Keratinocyte (primary cell): ENCODE results near the gene HBQ1. TPM values are rescaled to one million over a fixed set of nuclear protein-coding genes. Genes with fewer than 3 reads are reported as not detected.

Experiments used
- DNase-seq: peaks from one replicate; pipeline ENCODE4 v3.0.0-alpha.2; 2011; ENCODE audit warnings: low read depth, missing footprints, low spot score
- FAIRE-seq: peaks from 2 replicates; lab custom pipeline; 2011; peaks lifted over from hg19 to GRCh38; lab: Jason Lieb, UNC
- H2AFZ ChIP-seq: 2 replicates; pipeline ENCODE4 v1.6.0; 2012; ENCODE audit warnings: low read length, control low read depth, inconsistent platforms; ENCODE audit not compliant: control insufficient read depth
- H3K27ac ChIP-seq: 2 replicates; pipeline ENCODE4 v1.5.1; 2011; ENCODE audit warnings: low read length; ENCODE audit not compliant: control insufficient read depth, insufficient read depth
- H3K27me3 ChIP-seq: 3 replicates; pipeline ENCODE4 v1.6.0; 2011; ENCODE audit warnings: low read length; ENCODE audit not compliant: control insufficient read depth, insufficient read depth; ENCODE audit errors: extremely low read depth
- H3K36me3 ChIP-seq, 2 experiments: 2 replicates in 1 of 2; 3 replicates in 1 of 2; pipeline ENCODE4 v1.5.1; 2011; ENCODE audit warnings: low read length in 2 of 2, mild to moderate bottlenecking in 1 of 2; ENCODE audit not compliant: control insufficient read depth in 2 of 2, insufficient read depth in 2 of 2; ENCODE audit errors: extremely low read depth in 1 of 2
- H3K4me1 ChIP-seq: 3 replicates; pipeline ENCODE4 v1.5.1; 2011; ENCODE audit warnings: low read length; ENCODE audit not compliant: control insufficient read depth, insufficient read depth; ENCODE audit errors: extremely low read depth
- H3K4me2 ChIP-seq: 3 replicates; pipeline ENCODE4 v1.6.0; 2011; ENCODE audit warnings: low read depth, low read length; ENCODE audit not compliant: control insufficient read depth, insufficient read depth; ENCODE audit errors: extremely low read depth
- H3K4me3 ChIP-seq, 3 experiments: fragments of 200-600 bp in 1 of 3; sonication (generic) in 1 of 3; 2 replicates in 2 of 3; 3 replicates in 1 of 3; pipeline ENCODE4 v1.5.1; 2011 to 2016; ENCODE audit warnings: low read length in 3 of 3, mild to moderate bottlenecking in 3 of 3, control low read depth in 2 of 3, inconsistent platforms in 1 of 3, low read depth in 1 of 3, mixed read lengths in 1 of 3, mixed run types in 1 of 3, moderate library complexity in 1 of 3; ENCODE audit not compliant: control insufficient read depth in 2 of 3, insufficient read depth in 2 of 3; ENCODE audit errors: extremely low read depth in 1 of 3
- H3K79me2 ChIP-seq: 2 replicates; pipeline ENCODE4 v1.6.0; 2012; ENCODE audit warnings: low read length; ENCODE audit not compliant: control insufficient read depth, insufficient read depth
- H3K9ac ChIP-seq: 3 replicates; pipeline ENCODE4 v1.6.0; 2011; ENCODE audit warnings: low read length; ENCODE audit not compliant: control insufficient read depth, insufficient read depth; ENCODE audit errors: extremely low read depth
- H3K9me1 ChIP-seq: 3 replicates; pipeline ENCODE4 v1.6.0; 2011; ENCODE audit warnings: low read length; ENCODE audit not compliant: control insufficient read depth, insufficient read depth; ENCODE audit errors: extremely low read depth
- H3K9me3 ChIP-seq: 2 replicates; pipeline ENCODE4 v1.5.1; 2012; ENCODE audit warnings: low read depth, low read length; ENCODE audit not compliant: control insufficient read depth
- H4K20me1 ChIP-seq: 3 replicates; pipeline ENCODE4 v1.6.0; 2011; ENCODE audit warnings: low read length; ENCODE audit not compliant: control insufficient read depth, insufficient read depth; ENCODE audit errors: extremely low read depth
- CTCF ChIP-seq, 3 experiments: IDR thresholded peaks in 1 of 3; conservative IDR thresholded peaks in 1 of 3; optimal IDR thresholded peaks in 1 of 3; 2 replicates in 2 of 3; 3 replicates in 1 of 3; pipeline versions ENCODE3 to v1.5.1; 2011; ENCODE audit warnings: low read length in 3 of 3, mild to moderate bottlenecking in 3 of 3, moderate library complexity in 2 of 3, control low read depth in 1 of 3, inconsistent platforms in 1 of 3; ENCODE audit not compliant: insufficient read depth in 2 of 3; ENCODE audit errors: extremely low read depth in 1 of 3
- EZH2 ChIP-seq: IDR thresholded peaks from one replicate; pipeline ENCODE4 v1.6.1; 2012; ENCODE audit warnings: inconsistent platforms, mild to moderate bottlenecking, low read length, moderate library complexity
- dilution Hi-C: fragments of 300-500 bp; cut with MboI; formaldehyde crosslinking; loops from one replicate; pipeline ENCODE4 v1.7.0; 2020; ENCODE audit warnings: low sequenced_read_pairs; ENCODE audit not compliant: extremely low pct_ligation_motif_present
- polyA plus RNA-seq, 5 experiments: library from polyadenylated mRNA; depleted of rRNA in 3 of 5; stranded (reverse) in 3 of 5; stranded (forward) in 1 of 5; unstranded in 1 of 5; fragments of >200 nt; gene quantifications; 1 replicate in 1 of 5; 2 replicates in 3 of 5; 3 replicates in 1 of 5; pipeline versions ENCODE4 v1.2.1 to v1.2.3, GENCODE V29; 2011 to 2012; ENCODE audit warnings: missing spikeins in 2 of 5, low read depth in 1 of 5, low replicate concordance in 1 of 5

Gene HBQ1
- polyA plus RNA-seq, 1 donor (not counting 4 experiments of a cell fraction or from before 2014, with no cell fraction given), result 0.13 TPM

GRCh38 chr16:146646-147045 is 33.6 kb upstream of the HBQ1 start:
- Histone ChIP-seq H3K9ac (no peak overlapping the region), H3K4me1 (no peaks in the 10 kb centered on the region), H3K79me2 (no peaks in the 10 kb centered on the region), H2AFZ (no peak overlapping the region), H4K20me1 (no peaks in the 10 kb centered on the region), H3K36me3 (no peaks in the 10 kb centered on the region), H3K9me3 (no peaks in the 10 kb centered on the region), H3K27ac (no peak overlapping the region), H3K27me3 (peaks cover 9% of the 10 kb centered on the region), H3K4me2 (no peak overlapping the region), H3K9me1 (no peaks in the 10 kb centered on the region), H3K4me3 (no peak overlapping the region)
- FAIRE-seq, result no peak
- dilution Hi-C loops, result no loop called here
- no peak for DNase-seq
- no peak for TF ChIP-seq CTCF (optimal IDR thresholded peaks at IDR 0.05 in 1 of 3, IDR thresholded peaks at IDR 0.05 in 1 of 3, conservative IDR thresholded peaks at IDR 0.05 in 1 of 3; ENCODE audit: extremely low read depth in 1 of 3, insufficient read depth in 2 of 3, low read length in 3 of 3)
- TF ChIP-seq EZH2, result no peak

GRCh38 chr16:149024-149660 is 31.1 kb upstream of the HBQ1 start:
- no peak overlapping the region for H2AFZ ChIP-seq
- TF ChIP-seq EZH2, result no peak
- no peak for TF ChIP-seq CTCF (optimal IDR thresholded peaks at IDR 0.05 in 1 of 3, IDR thresholded peaks at IDR 0.05 in 1 of 3, conservative IDR thresholded peaks at IDR 0.05 in 1 of 3; ENCODE audit: extremely low read depth in 1 of 3, insufficient read depth in 2 of 3, low read length in 3 of 3)
- FAIRE-seq, result no peak

More at GRCh38 chr16:149024-149660, 31.1 kb upstream of the HBQ1 start:
- Histone ChIP-seq H3K9me3 (no peaks in the 10 kb centered on the region), H3K9me1 (no peaks in the 10 kb centered on the region), H3K9ac (no peak overlapping the region), H3K79me2 (no peaks in the 10 kb centered on the region), H3K27ac (no peak overlapping the region), H3K36me3 (no peaks in the 10 kb centered on the region), H4K20me1 (no peaks in the 10 kb centered on the region), H3K4me2 (no peak overlapping the region), H3K4me1 (no peaks in the 10 kb centered on the region), H3K4me3 (no peak overlapping the region), H3K27me3 (peaks cover 9% of the 10 kb centered on the region)
- dilution Hi-C loops, result no loop called here
- no peak for DNase-seq
